Natural killer cell treated with Interleukin-12 subunit alpha and Interleukin-12 subunit beta and Interleukin-15 and Interleukin-18, amount 100 ng/mL, for 72 hours (primary cell): ENCODE results near the gene POLD4. TPM values are rescaled to one million over a fixed set of nuclear protein-coding genes. Genes with fewer than 3 reads are reported as not detected.
A peak's percentile ranks its signal among the peaks of the same experiment; 100 is the strongest.

Source experiments
- ATAC-seq, 2 donors: fragments of 150-1000 bp; cut with Tn5 transposase in 1 of 2; sonication (Bioruptor Pico), chemical (Tn5 transposase) in 1 of 2; 2 replicates each; pipeline ENCODE4 v1.10.0; 2021
- DNase-seq: peaks from one replicate; pipeline ENCODE4 v3.0.0; 2022; ENCODE audit warnings: low spot score
- H3K27ac Mint-ChIP-seq, 2 donors: 1 replicate in 1 of 2; 2 replicates in 1 of 2; pipeline ENCODE4 v1.8.0; 2022; ENCODE audit warnings: mixed read lengths in 2 of 2, mild to moderate bottlenecking in 1 of 2, moderate library complexity in 1 of 2
- H3K27me3 Mint-ChIP-seq, 2 donors: 1 replicate in 1 of 2; 2 replicates in 1 of 2; pipeline ENCODE4 v1.8.0; 2022; ENCODE audit warnings: mixed read lengths in 2 of 2
- H3K36me3 Mint-ChIP-seq: one replicate; pipeline ENCODE4 v1.8.0; 2022; ENCODE audit warnings: mixed read lengths
- H3K4me1 Mint-ChIP-seq, 2 donors: 1 replicate in 1 of 2; 2 replicates in 1 of 2; pipeline ENCODE4 v1.8.0; 2022; ENCODE audit warnings: low read depth in 2 of 2, mixed read lengths in 2 of 2, mild to moderate bottlenecking in 1 of 2
- H3K4me3 Mint-ChIP-seq: one replicate; pipeline ENCODE4 v1.8.0; 2022; ENCODE audit warnings: mixed read lengths
- H3K9me3 Mint-ChIP-seq: 2 replicates; pipeline ENCODE4 v1.8.0; 2022; ENCODE audit warnings: mixed read lengths
- total RNA-seq, 2 donors: library from RNA; stranded (reverse); gene quantifications; one replicate each; pipeline ENCODE4 v1.2.3, GENCODE V29; 2022

POLD4 gene
- total RNA-seq, 2 donors from 2014 or later, result 25.7 to 46.4 TPM

DNA sequence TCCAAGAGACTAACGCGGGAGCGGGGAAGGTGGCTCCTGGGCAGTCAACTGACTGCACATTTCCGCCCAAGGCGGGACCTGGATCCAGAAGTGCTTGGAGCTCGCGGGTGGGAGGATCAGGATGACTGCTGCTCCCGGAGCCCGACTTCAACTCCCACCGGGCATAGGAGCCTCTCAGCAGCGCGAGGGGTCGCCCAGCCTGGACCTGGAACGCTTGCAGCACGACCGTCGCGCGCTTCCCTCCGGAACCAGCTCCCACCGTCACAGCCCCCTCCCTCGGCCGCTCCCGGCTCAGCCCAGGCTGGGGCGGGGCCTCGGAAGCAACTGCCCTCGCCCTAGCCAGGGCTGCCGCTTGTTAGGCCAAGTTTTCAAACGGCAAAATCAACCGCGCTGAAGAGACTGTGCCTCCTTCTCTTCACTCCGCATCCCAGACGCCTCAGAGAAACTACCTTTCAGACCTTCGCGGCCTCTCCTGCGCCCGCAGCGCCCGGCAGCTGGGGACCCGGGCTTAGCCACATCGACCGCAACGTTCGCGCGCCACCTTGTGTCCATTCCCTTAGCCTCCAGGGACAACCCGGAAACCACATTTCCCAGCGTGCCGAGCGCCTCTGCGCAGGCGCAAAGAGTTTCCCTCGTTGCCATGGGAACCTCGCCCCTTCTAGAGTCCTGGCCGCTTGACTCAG lies 36.0 kb downstream of the POLD4 start:
- no peaks in the 10 kb centered on the region for H3K9me3 Mint-ChIP-seq

DNA sequence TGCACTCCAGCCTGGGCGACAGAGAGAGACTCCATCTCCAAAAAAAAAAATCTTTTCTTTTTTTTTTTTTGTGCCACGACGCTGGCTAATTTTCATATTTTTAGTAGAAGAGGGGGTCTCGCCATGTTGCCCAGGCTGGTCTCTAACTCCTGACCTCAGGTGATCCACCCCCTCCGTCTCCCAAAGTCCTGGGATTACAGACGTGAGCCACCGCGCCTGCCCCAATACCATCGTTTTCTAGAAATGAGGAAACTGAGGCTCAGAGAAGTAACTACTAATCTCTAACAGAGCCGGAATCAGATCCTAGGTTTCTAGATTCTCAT lies 36.5 kb downstream of the POLD4 start:
- H3K4me1 Mint-ChIP-seq, result peaks cover 30 to 32% of the 10 kb centered on the region in 2 donors
- no peak for DNase-seq
- no peaks in the 10 kb centered on the region for H3K9me3 Mint-ChIP-seq
- no peak for ATAC-seq
- peaks cover 0 to 10% of the 10 kb centered on the region in 2 donors for H3K27me3 Mint-ChIP-seq
- H3K4me3 Mint-ChIP-seq, result peak overlapping the region; percentile 98
- H3K36me3 Mint-ChIP-seq, result no peaks in the 10 kb centered on the region
- H3K27ac Mint-ChIP-seq, result peak overlapping the region; percentile 95 to 97

More for the DNA sequence above, 36.0 kb downstream of the POLD4 start:
- ATAC-seq (peak; percentile 93 to 94), DNase-seq (peak; percentile 97)
- Mint-ChIP-seq H3K27me3 (peaks cover 0 to 10% of the 10 kb centered on the region in 2 donors), H3K4me1 (peaks cover 28 to 30% of the 10 kb centered on the region in 2 donors), H3K4me3 (peak overlapping the region; percentile 98), H3K27ac (peak overlapping the region; percentile 95 to 97), H3K36me3 (no peaks in the 10 kb centered on the region)

DNA sequence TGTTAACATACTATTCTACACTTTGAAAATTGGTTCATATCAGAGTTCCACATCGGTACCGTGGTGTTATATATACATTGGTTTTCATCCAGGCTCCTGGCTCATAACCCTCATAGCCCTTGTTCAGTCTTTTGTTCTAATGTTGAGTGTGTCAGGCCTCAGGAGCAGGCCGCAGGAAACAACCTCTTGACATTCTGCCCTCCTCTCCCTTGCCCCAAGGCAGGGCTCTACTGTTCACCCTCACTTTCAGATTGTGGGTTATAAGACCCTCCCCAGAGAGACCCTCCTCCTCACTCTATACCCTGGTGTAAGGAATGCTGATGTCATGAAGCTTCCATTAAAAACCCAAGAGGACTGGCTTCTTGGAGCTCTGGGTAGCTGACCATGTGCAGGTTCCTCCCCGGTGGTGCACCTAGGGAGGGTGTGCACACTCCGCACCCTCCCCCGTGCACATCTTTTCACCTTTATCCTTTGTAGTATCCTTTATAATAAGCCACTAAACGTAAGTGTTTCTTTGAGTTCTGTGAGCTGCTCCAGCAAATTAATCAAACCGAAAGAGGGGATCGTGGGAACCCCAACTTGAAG lies 37.9 kb downstream of the POLD4 start:
- no peaks in the 10 kb centered on the region for H3K36me3 Mint-ChIP-seq
- no peak overlapping the region for H3K4me3 Mint-ChIP-seq
- peak overlapping the region in 1 of 2 donors; percentile 14 for H3K27ac Mint-ChIP-seq
- H3K4me1 Mint-ChIP-seq, result peaks cover 30 to 32% of the 10 kb centered on the region in 2 donors
- H3K9me3 Mint-ChIP-seq, result no peaks in the 10 kb centered on the region
- DNase-seq (no peak), ATAC-seq (no peak)
- H3K27me3 Mint-ChIP-seq, result peaks cover 0 to 9% of the 10 kb centered on the region in 2 donors

DNA sequence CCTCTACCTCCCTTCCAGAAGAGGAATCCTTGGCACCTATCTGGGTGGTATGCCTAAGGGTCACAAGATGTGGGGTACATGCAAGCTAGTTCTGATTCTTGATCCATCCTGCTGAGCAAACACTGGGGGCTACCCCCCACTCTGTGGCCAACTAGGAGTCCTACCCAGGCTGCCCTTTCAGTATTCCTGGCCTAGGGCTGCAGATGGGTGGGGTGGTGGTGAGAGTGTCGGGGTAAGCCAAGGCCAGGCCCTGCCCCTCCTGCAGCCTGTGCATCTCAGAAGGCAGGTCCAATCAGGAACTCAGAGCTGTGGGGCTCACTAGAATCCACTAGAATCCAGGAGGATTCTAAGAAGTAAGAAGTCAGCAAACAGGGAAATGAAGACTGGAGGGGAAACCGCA lies 39.1 kb downstream of the POLD4 start:
- Mint-ChIP-seq H3K27me3 (peaks cover 0 to 3% of the 10 kb centered on the region in 2 donors), H3K27ac (peak overlapping the region; percentile 71 to 73), H3K4me3 (no peak overlapping the region), H3K36me3 (no peaks in the 10 kb centered on the region), H3K4me1 (peaks cover 30 to 32% of the 10 kb centered on the region in 2 donors), H3K9me3 (no peaks in the 10 kb centered on the region)
- no peak for ATAC-seq
- no peak for DNase-seq

DNA sequence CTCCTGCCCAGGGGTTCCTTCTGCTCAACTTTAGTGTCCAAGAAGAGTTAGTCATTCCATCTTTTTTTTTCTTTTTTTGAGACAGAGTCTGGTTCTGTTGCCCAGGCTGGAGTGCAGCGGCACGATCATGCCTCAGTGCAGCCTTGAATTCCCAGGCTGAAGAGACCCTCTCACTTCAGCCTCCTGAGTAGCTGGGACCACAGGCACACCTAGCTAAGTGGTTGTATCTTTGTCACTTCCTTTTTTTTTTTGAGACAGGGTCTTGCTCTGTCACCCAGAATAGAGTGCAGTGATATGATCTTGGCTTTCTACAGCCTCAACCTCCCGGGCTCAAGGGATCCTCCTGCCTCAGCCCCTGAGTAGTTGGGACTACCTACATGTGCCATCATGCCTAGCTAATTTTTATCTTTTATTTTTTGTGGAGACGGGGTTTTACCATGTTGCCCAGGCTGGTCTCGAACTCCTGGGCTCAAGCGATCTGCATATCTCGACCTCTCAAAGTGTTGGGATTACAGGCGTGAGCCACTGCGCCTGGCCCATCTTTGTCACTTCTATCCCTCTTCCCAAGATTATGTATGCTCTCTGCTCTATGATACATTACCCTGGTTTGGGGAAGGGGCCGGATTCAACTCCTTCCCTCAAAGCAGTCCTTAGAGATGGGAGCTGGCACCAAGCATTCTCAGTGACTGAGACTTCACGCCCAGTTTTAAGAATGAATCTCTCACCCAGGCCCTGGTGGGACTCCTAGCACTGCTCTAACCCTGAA lies 40.0 kb downstream of the POLD4 start:
- DNase-seq, result no peak
- Mint-ChIP-seq H3K27me3 (no peaks in the 10 kb centered on the region), H3K36me3 (no peaks in the 10 kb centered on the region), H3K4me1 (peaks cover 26 to 27% of the 10 kb centered on the region in 2 donors), H3K4me3 (no peak overlapping the region), H3K9me3 (no peaks in the 10 kb centered on the region), H3K27ac (peak overlapping the region; percentile 71 to 80)
- no peak for ATAC-seq

DNA sequence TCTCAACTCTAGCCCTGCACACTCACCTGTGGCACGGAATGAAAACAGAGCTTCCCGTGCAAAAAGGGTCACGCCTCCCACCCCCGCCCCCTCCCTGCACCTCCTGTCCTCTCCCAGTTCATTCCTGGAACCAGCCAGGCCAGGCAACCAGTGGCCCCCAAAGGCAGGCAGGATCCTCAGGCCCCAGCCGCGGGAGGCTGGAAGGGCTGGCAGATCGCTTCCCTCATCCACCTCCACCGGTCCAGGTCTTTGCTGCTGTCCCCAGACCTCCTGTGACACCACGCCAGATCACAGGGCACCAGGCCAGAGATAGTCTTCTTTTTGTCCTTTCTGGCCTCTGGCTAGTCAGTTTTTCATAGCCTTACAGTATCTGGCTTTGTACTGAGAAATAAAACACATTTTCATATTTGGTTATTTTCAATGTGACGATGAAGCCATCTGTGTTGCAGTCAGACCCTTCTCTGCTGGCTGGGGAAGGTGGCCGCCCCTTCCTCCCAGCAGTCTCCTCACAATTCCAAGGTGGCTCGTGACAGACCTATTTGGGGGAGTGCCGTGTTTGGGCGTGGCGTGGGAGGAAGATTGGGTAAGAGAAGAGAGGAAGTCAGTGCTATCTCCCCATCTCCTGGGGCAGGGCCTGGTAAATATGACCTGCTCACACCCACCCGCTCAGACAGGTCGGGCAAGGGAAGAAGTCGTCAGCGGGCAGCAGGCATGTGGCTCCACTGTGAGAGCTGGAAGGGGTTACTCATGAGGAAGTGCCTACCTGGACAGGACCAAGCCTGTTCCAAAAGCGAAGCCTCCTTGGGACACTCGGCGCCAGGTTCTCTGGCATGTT lies 40.9 kb downstream of the POLD4 start:
- no peaks in the 10 kb centered on the region for H3K27me3 Mint-ChIP-seq
- no peaks in the 10 kb centered on the region for H3K9me3 Mint-ChIP-seq
- peak overlapping the region; percentile 71 to 80 for H3K27ac Mint-ChIP-seq
- DNase-seq (no peak), ATAC-seq (no peak)
- H3K36me3 Mint-ChIP-seq, result no peaks in the 10 kb centered on the region
- H3K4me3 Mint-ChIP-seq, result no peak overlapping the region
- peaks cover 20 to 21% of the 10 kb centered on the region in 2 donors for H3K4me1 Mint-ChIP-seq

DNA sequence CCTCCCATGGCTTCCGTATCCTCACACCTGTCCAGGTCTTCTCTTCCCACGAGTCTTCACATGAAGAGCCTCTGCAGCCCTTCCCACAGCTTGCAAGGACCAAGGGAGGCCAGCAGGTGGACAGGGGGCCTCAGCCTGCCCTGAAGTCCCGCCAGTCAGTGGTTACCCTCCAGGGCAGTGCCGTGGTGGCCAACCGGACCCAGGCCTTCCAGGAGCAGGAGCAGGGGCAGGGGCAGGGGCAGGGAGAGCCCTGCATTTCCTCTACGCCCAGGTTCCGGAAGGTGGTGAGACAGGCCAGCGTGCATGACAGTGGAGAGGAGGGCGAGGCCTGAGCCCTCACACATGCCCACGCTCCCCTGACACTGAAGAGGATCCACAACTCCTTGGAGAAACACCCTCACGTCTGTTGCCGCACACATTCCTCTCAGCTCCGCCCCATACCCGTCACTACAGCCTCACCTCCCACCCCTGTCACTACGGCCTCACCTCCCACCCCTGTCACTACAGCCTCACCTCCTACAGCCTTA lies 41.7 kb downstream of the POLD4 start:
- no peaks in the 10 kb centered on the region for H3K36me3 Mint-ChIP-seq
- peak; percentile 32 to 41 for ATAC-seq
- peaks cover 16 to 17% of the 10 kb centered on the region in 2 donors for H3K4me1 Mint-ChIP-seq
- no peak for DNase-seq
- no peak overlapping the region for H3K27ac Mint-ChIP-seq
- H3K4me3 Mint-ChIP-seq, result no peak overlapping the region
- no peaks in the 10 kb centered on the region for H3K27me3 Mint-ChIP-seq
- H3K9me3 Mint-ChIP-seq, result no peaks in the 10 kb centered on the region

DNA sequence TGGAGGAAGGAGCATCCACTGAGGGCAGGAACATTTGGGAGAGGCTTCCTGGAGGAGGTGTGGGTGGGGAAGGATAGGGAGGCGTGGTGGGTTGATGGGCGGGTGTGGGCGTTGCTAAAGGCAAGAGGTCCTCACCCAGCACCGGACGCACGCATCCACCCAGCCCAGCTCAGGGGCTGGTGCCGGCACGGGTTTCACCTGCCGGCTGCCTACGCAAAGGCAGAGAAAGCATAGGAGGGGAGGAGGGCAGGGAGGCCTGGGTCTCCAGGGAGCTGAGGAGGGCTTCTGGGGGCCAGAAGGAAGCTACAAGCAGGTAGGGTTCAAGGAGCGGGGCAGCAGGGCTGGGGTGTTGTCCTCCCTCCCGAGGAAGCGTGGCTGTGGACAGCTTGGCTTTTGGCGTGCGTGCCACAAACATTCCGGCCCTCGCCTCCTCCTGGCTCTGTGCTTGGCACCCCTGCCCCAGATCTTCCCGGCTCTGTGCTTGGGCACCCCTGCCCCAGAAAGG lies 42.2 kb downstream of the POLD4 start:
- ATAC-seq, result no peak
- Mint-ChIP-seq H3K27ac (no peak overlapping the region), H3K4me3 (no peak overlapping the region), H3K27me3 (no peaks in the 10 kb centered on the region), H3K36me3 (no peaks in the 10 kb centered on the region), H3K4me1 (peaks cover 16 to 17% of the 10 kb centered on the region in 2 donors), H3K9me3 (no peaks in the 10 kb centered on the region)
- DNase-seq, result no peak

DNA sequence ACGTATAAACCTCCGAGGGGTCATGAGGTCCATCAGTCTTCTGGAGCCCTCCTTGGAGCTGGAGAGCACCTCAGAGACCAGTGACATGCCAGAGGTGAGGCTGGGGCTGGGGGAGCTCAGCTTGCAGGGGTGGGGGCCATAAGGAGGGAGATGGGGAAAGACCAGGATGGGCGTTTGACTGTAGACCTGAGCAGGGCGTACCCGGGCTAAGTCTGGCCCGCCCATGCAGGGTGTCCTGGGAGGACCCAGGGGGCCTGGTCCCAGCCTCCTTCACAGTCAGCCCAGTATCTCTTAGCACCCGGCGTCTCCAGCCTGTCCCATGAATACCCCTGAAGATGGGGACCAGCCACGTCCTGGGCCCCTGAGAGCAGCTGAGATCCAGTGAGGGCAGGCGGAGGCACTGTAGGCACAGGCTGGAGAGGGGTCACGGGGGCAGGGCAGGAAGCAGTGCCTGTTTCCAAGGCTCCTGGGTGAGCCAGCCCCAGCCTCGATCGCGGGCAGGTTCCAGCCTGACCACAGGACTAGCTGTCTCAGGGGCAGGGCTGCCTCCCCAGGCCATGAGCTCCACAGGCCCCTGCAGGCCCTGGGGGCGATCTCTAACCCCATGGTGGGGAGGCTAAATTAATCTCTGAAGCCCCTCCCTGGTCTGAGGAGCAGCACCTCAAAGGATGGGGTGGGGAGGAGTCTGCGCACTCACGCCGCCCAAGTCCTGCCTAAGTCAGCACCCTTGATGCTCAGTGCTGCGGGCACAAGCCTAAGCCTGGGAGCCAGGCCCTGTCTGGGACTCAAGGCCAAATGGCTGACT lies 42.9 kb downstream of the POLD4 start:
- DNase-seq, result no peak
- no peaks in the 10 kb centered on the region for H3K27me3 Mint-ChIP-seq
- H3K9me3 Mint-ChIP-seq, result no peaks in the 10 kb centered on the region
- H3K27ac Mint-ChIP-seq, result no peak overlapping the region
- ATAC-seq, result no peak
- H3K4me3 Mint-ChIP-seq, result no peak overlapping the region
- H3K4me1 Mint-ChIP-seq, result peaks cover 16 to 19% of the 10 kb centered on the region in 2 donors
- no peaks in the 10 kb centered on the region for H3K36me3 Mint-ChIP-seq

DNA sequence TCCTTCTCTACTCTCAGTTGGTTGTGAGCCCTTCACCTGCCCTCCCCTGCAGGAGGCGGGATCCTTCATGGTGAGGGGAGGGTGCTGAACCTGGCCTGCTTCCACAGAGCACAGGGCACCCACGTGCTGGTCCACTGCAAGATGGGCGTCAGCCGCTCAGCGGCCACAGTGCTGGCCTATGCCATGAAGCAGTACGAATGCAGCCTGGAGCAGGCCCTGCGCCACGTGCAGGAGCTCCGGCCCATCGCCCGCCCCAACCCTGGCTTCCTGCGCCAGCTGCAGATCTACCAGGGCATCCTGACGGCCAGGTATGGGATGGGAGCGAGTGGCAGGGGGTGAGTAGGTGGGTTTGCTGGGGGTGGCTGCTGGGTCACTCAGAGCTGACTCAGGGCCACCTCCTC lies 43.7 kb downstream of the POLD4 start:
- H3K4me3 Mint-ChIP-seq, result no peak overlapping the region
- no peaks in the 10 kb centered on the region for H3K36me3 Mint-ChIP-seq
- H3K27ac Mint-ChIP-seq, result no peak overlapping the region
- ATAC-seq (no peak), DNase-seq (no peak)
- no peaks in the 10 kb centered on the region for H3K27me3 Mint-ChIP-seq
- peaks cover 16 to 20% of the 10 kb centered on the region in 2 donors for H3K4me1 Mint-ChIP-seq
- H3K9me3 Mint-ChIP-seq, result no peaks in the 10 kb centered on the region

DNA sequence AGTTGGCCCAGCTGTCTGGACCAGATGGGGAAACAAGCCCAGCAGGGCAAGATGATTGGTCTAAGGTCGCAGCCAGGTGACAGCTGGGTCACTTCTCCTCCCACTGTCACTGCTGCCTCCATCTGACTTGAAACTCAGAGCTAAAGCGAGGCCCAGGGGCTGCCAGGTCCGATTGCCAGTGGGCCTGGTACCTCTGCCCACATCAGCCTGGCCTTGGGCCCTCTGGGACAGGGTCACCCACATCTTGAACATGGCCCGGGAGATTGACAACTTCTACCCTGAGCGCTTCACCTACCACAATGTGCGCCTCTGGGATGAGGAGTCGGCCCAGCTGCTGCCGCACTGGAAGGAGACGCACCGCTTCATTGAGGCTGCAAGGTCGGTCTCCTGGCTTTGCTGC lies 44.2 kb downstream of the POLD4 start:
- H3K4me3 Mint-ChIP-seq, result no peak overlapping the region
- H3K4me1 Mint-ChIP-seq, result peaks cover 13 to 20% of the 10 kb centered on the region in 2 donors
- DNase-seq (no peak), ATAC-seq (no peak)
- H3K27ac Mint-ChIP-seq, result no peak overlapping the region
- H3K27me3 Mint-ChIP-seq, result no peaks in the 10 kb centered on the region
- no peaks in the 10 kb centered on the region for H3K9me3 Mint-ChIP-seq
- no peaks in the 10 kb centered on the region for H3K36me3 Mint-ChIP-seq

DNA sequence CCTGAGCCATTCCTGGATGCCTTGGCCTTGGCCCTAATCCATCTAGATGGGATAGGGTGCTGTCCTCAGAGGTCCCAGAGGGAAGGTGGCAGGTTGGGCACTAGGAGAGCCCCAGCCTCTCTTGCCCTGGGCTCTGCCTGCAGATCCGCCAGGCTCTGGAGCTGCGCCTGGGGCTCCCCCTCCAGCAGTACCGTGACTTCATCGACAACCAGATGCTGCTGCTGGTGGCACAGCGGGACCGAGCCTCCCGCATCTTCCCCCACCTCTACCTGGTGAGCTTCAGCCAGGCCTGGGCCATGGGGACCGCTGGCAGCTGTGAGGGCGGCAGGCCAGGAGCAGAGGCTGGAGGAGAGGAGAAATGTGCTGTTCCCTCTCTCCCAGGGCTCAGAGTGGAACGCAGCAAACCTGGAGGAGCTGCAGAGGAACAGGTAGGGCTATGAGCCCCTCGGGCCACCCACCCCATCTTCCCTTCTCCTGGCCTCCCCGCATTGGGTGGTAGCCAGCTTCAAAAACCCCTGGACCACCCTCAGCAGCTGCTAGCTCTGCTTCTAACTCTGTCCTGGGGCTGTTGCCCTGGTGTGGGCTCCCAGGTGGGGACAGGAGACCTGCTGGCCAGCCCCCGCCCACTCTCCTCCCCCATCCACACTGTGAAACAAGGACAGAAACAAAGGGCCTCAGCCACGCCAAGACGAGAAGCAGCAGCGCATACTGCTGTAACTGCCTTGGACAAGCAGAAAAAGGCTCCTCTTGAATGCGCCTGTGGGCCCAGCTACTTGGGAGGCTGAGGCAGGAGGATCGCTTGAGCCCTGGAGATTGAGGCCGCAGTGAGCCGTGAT lies 45.1 kb downstream of the POLD4 start:
- H3K4me1 Mint-ChIP-seq, result peaks cover 11 to 14% of the 10 kb centered on the region in 2 donors
- H3K27me3 Mint-ChIP-seq, result no peaks in the 10 kb centered on the region
- no peaks in the 10 kb centered on the region for H3K36me3 Mint-ChIP-seq
- no peak for ATAC-seq
- no peak for DNase-seq
- no peak overlapping the region for H3K27ac Mint-ChIP-seq
- H3K9me3 Mint-ChIP-seq, result no peaks in the 10 kb centered on the region
- no peak overlapping the region for H3K4me3 Mint-ChIP-seq
